ENCODE data around the gene OR10Z1. TPM values are rescaled to one million over a fixed set of nuclear protein-coding genes. Genes with fewer than 3 reads are reported as not detected.

The OR10Z1 gene
- total and polyA plus RNA-seq, 2 of the 13 experiments (the other 11 are each of a cell fraction or from before 2014, with no cell fraction given) = not detected

GRCh38 chr1:158572226-158572625 lies 32.8 kb upstream of the OR10Z1 start:
- Histone ChIP-seq H2AFZ (ENCODE audit: low read length) (no peak overlapping the region), H3K4me2 (ENCODE audit: low read depth, low read length) (no peak overlapping the region), H3K4me1 (ENCODE audit: insufficient read depth, low read length) (no peaks in the 10 kb centered on the region), H3K27me3 (ENCODE audit: control insufficient read depth in 1 of 2, insufficient read depth in 2 of 2, low read length in 2 of 2) (no peaks in the 10 kb centered on the region), H3K36me3 (replicated peaks in 1 of 2; ENCODE audit: control insufficient read depth in 1 of 2, insufficient read depth in 2 of 2, low read length in 2 of 2) (no peaks in the 10 kb centered on the region), H4K20me1 (ENCODE audit: insufficient read depth, low read length) (no peaks in the 10 kb centered on the region), H3K9me3 (ENCODE audit: low read length) (peaks cover 14% of the 10 kb centered on the region), H3K79me2 (ENCODE audit: insufficient read depth, low read length) (no peaks in the 10 kb centered on the region), H3K9ac (ENCODE audit: insufficient read depth, low read depth, low read length) (no peak overlapping the region), H3K4me3 (replicated peaks in 1 of 3; ENCODE audit: insufficient read depth in 1 of 3, low read depth in 2 of 3, low read length in 3 of 3) (no peak overlapping the region), H3K27ac (ENCODE audit: extremely low read length, insufficient read depth, low read length) (no peak overlapping the region)
- DNase-seq (ENCODE audit: low spot score) (no peak), ATAC-seq (no peak), FAIRE-seq (no peak)
- BruUV-seq (replicated peaks) = no TSS peak
- TF ChIP-seq MLX (CRISPR knock-in tag; IDR thresholded peaks at IDR 0.05) (no peak), SALL1 (CRISPR knock-in tag; IDR thresholded peaks at IDR 0.05) (no peak), DDIT3 (CRISPR knock-in tag; IDR thresholded peaks at IDR 0.05) (no peak), KDM5A (IDR thresholded peaks at IDR 0.05; ENCODE audit: borderline replicate concordance, low read length) (no peak), ZSCAN5A (CRISPR knock-in tag; IDR thresholded peaks at IDR 0.05; ENCODE audit: borderline replicate concordance) (no peak), TRAFD1 (CRISPR knock-in tag; IDR thresholded peaks at IDR 0.05; ENCODE audit: borderline replicate concordance) (no peak), ZNF263 (CRISPR knock-in tag; IDR thresholded peaks at IDR 0.05) (no peak), MNT (IDR thresholded peaks at IDR 0.05) (no peak), HNRNPK (IDR thresholded peaks at IDR 0.05; ENCODE audit: low read depth, low read length, poor library complexity, severe bottlenecking) (no peak), GPN1 (CRISPR knock-in tag; IDR thresholded peaks at IDR 0.05; ENCODE audit: borderline replicate concordance) (no peak), ZNF276 (CRISPR knock-in tag; IDR thresholded peaks at IDR 0.05; ENCODE audit: low read depth) (no peak), ZNF850 (CRISPR knock-in tag; conservative IDR thresholded peaks at IDR 0.05) (no peak), MLLT10 (CRISPR knock-in tag; IDR thresholded peaks at IDR 0.05) (no peak), ZNF766 (CRISPR knock-in tag; IDR thresholded peaks at IDR 0.05; ENCODE audit: borderline replicate concordance) (no peak)
- in situ Hi-C loops (cut with HindIII; ENCODE audit: extremely low pct_ligation_motif_present, low pct_unique_long_range_greater_than_20kb) = no loop called here
- WGBS (ENCODE audit: low lambda C conversion rate) = 4% methylated on average over 1 of the region's 1 CpG
- intact Hi-C loops (cut with micrococcal nuclease; ENCODE audit: unreplicated experiment) = no loop called here
- CTCF ChIA-PET (ENCODE audit: low intra/inter-chr PET ratio, low total read pairs) = no interaction called here
- POLR2A ChIA-PET = no interaction called here

All from HepG2 (cell line).